ENCODE measurements around the gene ITPKB.

GRCh38 chr1:226597616-226598454, 141.2 kb downstream of the ITPKB start:
- TF ChIP-seq CTCF (IDR thresholded peaks at IDR 0.05) (no peak), POLR2A (IDR thresholded peaks at IDR 0.05) (no peak)
